ENCODE results near the gene HSH2D. TPM values are rescaled to one million over a fixed set of nuclear protein-coding genes. Genes with fewer than 3 reads are reported as not detected.
A peak's percentile ranks its signal among the peaks of the same experiment; 100 is the strongest.

The HSH2D gene
- total RNA-seq, 1 donor from 2014 or later: not detected

DNA sequence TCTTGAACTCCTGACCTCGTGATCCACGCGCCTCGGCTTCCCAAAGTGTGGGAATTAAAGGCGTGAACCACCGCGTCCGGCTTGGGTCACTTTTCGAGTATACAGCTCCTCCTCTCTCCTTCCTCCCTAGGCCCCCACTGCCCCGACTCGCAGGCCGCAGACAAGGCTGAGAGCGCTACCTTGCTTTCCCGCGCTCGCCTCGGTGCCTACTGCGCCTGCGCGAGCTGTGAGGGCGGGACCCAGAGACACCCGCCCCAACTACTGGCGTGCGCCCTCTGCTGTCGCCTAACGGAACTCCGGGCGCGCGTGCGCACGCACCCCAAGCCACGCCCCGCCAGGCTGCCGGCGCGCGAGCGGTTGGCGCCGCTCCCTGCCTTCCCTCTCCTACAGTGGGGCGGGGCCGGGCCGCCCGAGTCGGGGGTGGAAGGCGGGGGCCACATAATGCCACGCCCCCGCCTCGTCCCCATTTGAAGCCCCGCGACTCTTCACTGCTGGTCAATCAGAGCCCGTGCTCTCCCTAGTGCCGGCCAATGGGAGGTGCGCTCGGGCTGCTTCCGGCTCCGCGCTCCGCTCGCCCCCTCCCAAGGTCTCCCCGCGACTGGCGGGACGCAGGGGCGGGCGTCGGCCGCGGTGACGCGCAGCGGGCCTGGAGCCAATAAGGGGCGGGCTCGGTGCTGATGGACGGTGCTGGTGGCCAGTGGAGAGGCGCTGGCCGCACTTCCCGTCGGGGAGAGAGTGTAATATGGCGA, 32.2 kb upstream of the HSH2D start, which contains the start of gene RAB8A:
RAB8A (plus strand) TSS at position 730 of the 749 bp plus-strand sequence; CDS start at position 743, 13 bp downstream.
- no peaks in the 10 kb centered on the region for H3K9me3 Mint-ChIP-seq
- peaks cover 4% of the 10 kb centered on the region for H3K36me3 Mint-ChIP-seq
- H3K4me3 ChIP-seq: peak within 1 kb of the TSS; percentile 95
- peaks cover 16% of the 10 kb centered on the region for H3F3A ChIP-seq (ENCODE audit: low read depth)
- H3K36me3 ChIP-seq: no peaks in the 10 kb centered on the region
- H2AFZ ChIP-seq (replicated peaks): peak within 1 kb of the TSS; percentile 48
- peak within 1 kb of the TSS; percentile 98 for H3K4me3 Mint-ChIP-seq
- no peaks in the 10 kb centered on the region for H3K27me3 Mint-ChIP-seq (ENCODE audit: insufficient read depth, low read depth)
- DNase-seq (ENCODE audit: low spot score): peak; percentile 100
- peak within 1 kb of the TSS; percentile 95 for H3K27ac Mint-ChIP-seq
- no peaks in the 10 kb centered on the region for H3K27me3 ChIP-seq
- no peaks in the 10 kb centered on the region for H3K9me3 ChIP-seq (ENCODE audit: low read depth)
- no peak within 1 kb of the TSS for H3K27ac ChIP-seq
- H4K20me1 ChIP-seq (ENCODE audit: low read depth): peaks cover 28% of the 10 kb centered on the region
- TF ChIP-seq, protein P1, sequence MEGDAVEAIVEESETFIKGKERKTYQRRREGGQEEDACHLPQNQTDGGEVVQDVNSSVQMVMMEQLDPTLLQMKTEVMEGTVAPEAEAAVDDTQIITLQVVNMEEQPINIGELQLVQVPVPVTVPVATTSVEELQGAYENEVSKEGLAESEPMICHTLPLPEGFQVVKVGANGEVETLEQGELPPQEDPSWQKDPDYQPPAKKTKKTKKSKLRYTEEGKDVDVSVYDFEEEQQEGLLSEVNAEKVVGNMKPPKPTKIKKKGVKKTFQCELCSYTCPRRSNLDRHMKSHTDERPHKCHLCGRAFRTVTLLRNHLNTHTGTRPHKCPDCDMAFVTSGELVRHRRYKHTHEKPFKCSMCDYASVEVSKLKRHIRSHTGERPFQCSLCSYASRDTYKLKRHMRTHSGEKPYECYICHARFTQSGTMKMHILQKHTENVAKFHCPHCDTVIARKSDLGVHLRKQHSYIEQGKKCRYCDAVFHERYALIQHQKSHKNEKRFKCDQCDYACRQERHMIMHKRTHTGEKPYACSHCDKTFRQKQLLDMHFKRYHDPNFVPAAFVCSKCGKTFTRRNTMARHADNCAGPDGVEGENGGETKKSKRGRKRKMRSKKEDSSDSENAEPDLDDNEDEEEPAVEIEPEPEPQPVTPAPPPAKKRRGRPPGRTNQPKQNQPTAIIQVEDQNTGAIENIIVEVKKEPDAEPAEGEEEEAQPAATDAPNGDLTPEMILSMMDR (IDR thresholded peaks at IDR 0.05): peak; percentile 85
- TF ChIP-seq EZH2 (IDR thresholded peaks at IDR 0.05): no peak
- peaks cover 46% of the 10 kb centered on the region for H3K79me2 ChIP-seq (ENCODE audit: low read depth)
- peaks cover 9% of the 10 kb centered on the region for H3K4me1 Mint-ChIP-seq
- peaks cover 5% of the 10 kb centered on the region for H3K4me1 ChIP-seq
- peak within 1 kb of the TSS; percentile 95 for H3K9ac ChIP-seq
- peak within 1 kb of the TSS; percentile 93 for H3K4me2 ChIP-seq

DNA sequence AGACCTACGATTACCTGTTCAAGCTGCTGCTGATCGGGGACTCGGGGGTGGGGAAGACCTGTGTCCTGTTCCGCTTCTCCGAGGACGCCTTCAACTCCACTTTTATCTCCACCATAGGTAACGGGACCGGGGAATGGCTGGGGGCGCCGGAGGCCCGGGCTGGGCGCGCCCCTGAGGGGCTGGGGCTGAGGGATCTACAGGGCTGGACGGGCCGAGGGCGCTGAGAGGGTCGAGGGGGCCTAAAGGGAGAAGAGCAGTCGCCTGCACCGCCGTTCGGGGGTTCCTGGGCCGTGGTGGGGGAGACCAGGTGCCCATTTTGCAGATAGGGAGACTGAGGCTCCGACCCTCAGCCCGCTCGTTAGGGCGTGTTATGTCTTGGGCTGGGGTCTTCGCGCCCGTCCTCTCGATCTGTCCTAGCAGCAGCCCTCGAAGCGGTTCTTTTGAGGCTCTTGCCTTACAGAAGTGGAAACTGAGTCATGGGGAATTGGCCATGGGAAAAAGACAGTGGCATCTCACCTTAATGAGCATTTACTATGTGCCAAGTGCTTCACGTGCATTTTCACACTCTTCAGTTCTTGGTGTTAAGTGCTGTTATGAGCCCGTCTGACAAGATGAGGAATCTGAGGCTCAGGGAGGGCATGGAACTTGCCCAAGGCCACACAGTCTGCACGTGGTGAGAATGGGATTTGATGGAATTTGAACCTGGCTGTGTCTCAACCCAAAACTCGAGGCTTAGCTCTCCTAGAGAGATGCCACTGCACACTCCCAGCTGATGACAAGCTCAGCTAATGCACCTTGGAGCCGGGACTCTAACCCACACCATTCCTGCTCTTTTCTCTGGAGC, 31.4 kb upstream of the HSH2D start:
- H3F3A ChIP-seq (ENCODE audit: low read depth): peaks cover 8% of the 10 kb centered on the region
- no peak for DNase-seq (ENCODE audit: low spot score)
- Mint-ChIP-seq H3K27ac (peak overlapping the region; percentile 95), H3K27me3 (ENCODE audit: insufficient read depth, low read depth) (no peaks in the 10 kb centered on the region), H3K36me3 (peaks cover 4% of the 10 kb centered on the region), H3K4me3 (peak overlapping the region; percentile 98), H3K4me1 (peaks cover 9% of the 10 kb centered on the region), H3K9me3 (no peaks in the 10 kb centered on the region)
- H3K36me3 ChIP-seq: no peaks in the 10 kb centered on the region
- H3K27ac ChIP-seq: no peak overlapping the region
- H3K27me3 ChIP-seq: no peaks in the 10 kb centered on the region
- peak overlapping the region; percentile 95 for H3K9ac ChIP-seq
- H3K79me2 ChIP-seq (ENCODE audit: low read depth): peaks cover 54% of the 10 kb centered on the region
- H3K4me1 ChIP-seq: peaks cover 4% of the 10 kb centered on the region
- H4K20me1 ChIP-seq (ENCODE audit: low read depth): peaks cover 28% of the 10 kb centered on the region
- peak overlapping the region; percentile 93 for H3K4me2 ChIP-seq
- TF ChIP-seq, protein P1 (IDR thresholded peaks at IDR 0.05): no peak
- TF ChIP-seq EZH2 (IDR thresholded peaks at IDR 0.05) (no peak), EZH2phosphoT487 (IDR thresholded peaks at IDR 0.05) (no peak)
- H3K4me3 ChIP-seq: peak overlapping the region; percentile 95
- no peaks in the 10 kb centered on the region for H3K9me3 ChIP-seq (ENCODE audit: low read depth)
- peak overlapping the region; percentile 26 for H2AFZ ChIP-seq (replicated peaks)

DNA sequence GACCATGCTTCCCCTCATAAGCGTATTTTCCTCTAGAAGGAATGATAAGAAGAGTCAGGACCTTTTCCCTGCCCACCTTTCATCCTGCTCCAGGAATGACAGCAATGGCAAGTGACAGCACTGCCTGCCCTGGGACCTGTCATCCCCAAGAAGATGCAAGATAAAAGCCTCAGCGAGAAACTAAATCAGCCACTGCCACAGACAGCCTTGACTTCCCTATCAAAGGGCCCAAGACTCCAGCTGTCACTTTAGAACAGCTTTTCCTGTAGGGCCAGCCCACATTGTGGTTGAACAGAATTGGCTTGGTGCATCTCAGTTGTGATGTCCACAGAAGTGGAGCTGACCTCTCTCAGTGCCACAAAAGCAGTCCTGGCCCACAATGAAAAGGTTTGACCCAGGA, 30.7 kb upstream of the HSH2D start:
- TF ChIP-seq EZH2phosphoT487 (IDR thresholded peaks at IDR 0.05) (no peak), EZH2 (IDR thresholded peaks at IDR 0.05) (no peak)
- TF ChIP-seq, protein P1 (IDR thresholded peaks at IDR 0.05): no peak

More for the DNA sequence above, 30.7 kb upstream of the HSH2D start:
- H3K9ac ChIP-seq: no peak overlapping the region
- H3F3A ChIP-seq (ENCODE audit: low read depth): peaks cover 3% of the 10 kb centered on the region
- H2AFZ ChIP-seq (replicated peaks): no peak overlapping the region
- peaks cover 57% of the 10 kb centered on the region for H3K79me2 ChIP-seq (ENCODE audit: low read depth)
- Mint-ChIP-seq H3K4me3 (peak overlapping the region; percentile 98), H3K36me3 (peaks cover 8% of the 10 kb centered on the region), H3K4me1 (peaks cover 9% of the 10 kb centered on the region), H3K9me3 (no peaks in the 10 kb centered on the region), H3K27ac (no peak overlapping the region), H3K27me3 (ENCODE audit: insufficient read depth, low read depth) (no peaks in the 10 kb centered on the region)
- peaks cover 28% of the 10 kb centered on the region for H4K20me1 ChIP-seq (ENCODE audit: low read depth)
- no peaks in the 10 kb centered on the region for H3K4me1 ChIP-seq
- peak overlapping the region; percentile 93 for H3K4me2 ChIP-seq
- H3K4me3 ChIP-seq: peak overlapping the region; percentile 95
- H3K27me3 ChIP-seq: no peaks in the 10 kb centered on the region
- H3K9me3 ChIP-seq (ENCODE audit: low read depth): no peaks in the 10 kb centered on the region
- H3K36me3 ChIP-seq: no peaks in the 10 kb centered on the region
- DNase-seq (ENCODE audit: low spot score): no peak
- H3K27ac ChIP-seq: no peak overlapping the region

Data from neural progenitor cell (in vitro differentiated cells).